ENCODE results near the gene GSTM4. TPM values are rescaled to one million over a fixed set of nuclear protein-coding genes. Genes with fewer than 3 reads are reported as not detected.

GSTM4 gene
- total and polyA plus RNA-seq, 2 of the 8 experiments (the other 6 are each of a cell fraction or from before 2014, with no cell fraction given) = 11.3 to 31.4 TPM

- TF ChIP-seq HDAC6 (IDR thresholded peaks at IDR 0.05; ENCODE audit: low read depth, low read length) = no peak
- TF ChIP-seq TBP (IDR thresholded peaks at IDR 0.05; ENCODE audit: low read depth, low read length) = no peak
- TF ChIP-seq SIRT6 (IDR thresholded peaks at IDR 0.05; ENCODE audit: low read length) = no peak
- no peak for TF ChIP-seq KDM5A (IDR thresholded peaks at IDR 0.05; ENCODE audit: low read length)
- no peak for TF ChIP-seq EP300 (IDR thresholded peaks at IDR 0.05; ENCODE audit: borderline replicate concordance in 1 of 2, low read depth in 2 of 2, low read length in 2 of 2)
- TF ChIP-seq, protein P1, sequence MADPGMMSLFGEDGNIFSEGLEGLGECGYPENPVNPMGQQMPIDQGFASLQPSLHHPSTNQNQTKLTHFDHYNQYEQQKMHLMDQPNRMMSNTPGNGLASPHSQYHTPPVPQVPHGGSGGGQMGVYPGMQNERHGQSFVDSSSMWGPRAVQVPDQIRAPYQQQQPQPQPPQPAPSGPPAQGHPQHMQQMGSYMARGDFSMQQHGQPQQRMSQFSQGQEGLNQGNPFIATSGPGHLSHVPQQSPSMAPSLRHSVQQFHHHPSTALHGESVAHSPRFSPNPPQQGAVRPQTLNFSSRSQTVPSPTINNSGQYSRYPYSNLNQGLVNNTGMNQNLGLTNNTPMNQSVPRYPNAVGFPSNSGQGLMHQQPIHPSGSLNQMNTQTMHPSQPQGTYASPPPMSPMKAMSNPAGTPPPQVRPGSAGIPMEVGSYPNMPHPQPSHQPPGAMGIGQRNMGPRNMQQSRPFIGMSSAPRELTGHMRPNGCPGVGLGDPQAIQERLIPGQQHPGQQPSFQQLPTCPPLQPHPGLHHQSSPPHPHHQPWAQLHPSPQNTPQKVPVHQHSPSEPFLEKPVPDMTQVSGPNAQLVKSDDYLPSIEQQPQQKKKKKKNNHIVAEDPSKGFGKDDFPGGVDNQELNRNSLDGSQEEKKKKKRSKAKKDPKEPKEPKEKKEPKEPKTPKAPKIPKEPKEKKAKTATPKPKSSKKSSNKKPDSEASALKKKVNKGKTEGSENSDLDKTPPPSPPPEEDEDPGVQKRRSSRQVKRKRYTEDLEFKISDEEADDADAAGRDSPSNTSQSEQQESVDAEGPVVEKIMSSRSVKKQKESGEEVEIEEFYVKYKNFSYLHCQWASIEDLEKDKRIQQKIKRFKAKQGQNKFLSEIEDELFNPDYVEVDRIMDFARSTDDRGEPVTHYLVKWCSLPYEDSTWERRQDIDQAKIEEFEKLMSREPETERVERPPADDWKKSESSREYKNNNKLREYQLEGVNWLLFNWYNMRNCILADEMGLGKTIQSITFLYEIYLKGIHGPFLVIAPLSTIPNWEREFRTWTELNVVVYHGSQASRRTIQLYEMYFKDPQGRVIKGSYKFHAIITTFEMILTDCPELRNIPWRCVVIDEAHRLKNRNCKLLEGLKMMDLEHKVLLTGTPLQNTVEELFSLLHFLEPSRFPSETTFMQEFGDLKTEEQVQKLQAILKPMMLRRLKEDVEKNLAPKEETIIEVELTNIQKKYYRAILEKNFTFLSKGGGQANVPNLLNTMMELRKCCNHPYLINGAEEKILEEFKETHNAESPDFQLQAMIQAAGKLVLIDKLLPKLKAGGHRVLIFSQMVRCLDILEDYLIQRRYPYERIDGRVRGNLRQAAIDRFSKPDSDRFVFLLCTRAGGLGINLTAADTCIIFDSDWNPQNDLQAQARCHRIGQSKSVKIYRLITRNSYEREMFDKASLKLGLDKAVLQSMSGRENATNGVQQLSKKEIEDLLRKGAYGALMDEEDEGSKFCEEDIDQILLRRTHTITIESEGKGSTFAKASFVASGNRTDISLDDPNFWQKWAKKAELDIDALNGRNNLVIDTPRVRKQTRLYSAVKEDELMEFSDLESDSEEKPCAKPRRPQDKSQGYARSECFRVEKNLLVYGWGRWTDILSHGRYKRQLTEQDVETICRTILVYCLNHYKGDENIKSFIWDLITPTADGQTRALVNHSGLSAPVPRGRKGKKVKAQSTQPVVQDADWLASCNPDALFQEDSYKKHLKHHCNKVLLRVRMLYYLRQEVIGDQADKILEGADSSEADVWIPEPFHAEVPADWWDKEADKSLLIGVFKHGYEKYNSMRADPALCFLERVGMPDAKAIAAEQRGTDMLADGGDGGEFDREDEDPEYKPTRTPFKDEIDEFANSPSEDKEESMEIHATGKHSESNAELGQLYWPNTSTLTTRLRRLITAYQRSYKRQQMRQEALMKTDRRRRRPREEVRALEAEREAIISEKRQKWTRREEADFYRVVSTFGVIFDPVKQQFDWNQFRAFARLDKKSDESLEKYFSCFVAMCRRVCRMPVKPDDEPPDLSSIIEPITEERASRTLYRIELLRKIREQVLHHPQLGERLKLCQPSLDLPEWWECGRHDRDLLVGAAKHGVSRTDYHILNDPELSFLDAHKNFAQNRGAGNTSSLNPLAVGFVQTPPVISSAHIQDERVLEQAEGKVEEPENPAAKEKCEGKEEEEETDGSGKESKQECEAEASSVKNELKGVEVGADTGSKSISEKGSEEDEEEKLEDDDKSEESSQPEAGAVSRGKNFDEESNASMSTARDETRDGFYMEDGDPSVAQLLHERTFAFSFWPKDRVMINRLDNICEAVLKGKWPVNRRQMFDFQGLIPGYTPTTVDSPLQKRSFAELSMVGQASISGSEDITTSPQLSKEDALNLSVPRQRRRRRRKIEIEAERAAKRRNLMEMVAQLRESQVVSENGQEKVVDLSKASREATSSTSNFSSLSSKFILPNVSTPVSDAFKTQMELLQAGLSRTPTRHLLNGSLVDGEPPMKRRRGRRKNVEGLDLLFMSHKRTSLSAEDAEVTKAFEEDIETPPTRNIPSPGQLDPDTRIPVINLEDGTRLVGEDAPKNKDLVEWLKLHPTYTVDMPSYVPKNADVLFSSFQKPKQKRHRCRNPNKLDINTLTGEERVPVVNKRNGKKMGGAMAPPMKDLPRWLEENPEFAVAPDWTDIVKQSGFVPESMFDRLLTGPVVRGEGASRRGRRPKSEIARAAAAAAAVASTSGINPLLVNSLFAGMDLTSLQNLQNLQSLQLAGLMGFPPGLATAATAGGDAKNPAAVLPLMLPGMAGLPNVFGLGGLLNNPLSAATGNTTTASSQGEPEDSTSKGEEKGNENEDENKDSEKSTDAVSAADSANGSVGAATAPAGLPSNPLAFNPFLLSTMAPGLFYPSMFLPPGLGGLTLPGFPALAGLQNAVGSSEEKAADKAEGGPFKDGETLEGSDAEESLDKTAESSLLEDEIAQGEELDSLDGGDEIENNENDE (IDR thresholded peaks at IDR 0.05; ENCODE audit: insufficient replicate concordance, low read length) = no peak
Measured at GRCh38 chr1:109635862-109636200, 20.1 kb upstream of the GSTM4 start (continued).
